ENCODE results near the gene PDE10A.
"Not testable (repeated sequence)": the region's sequence is repeated elsewhere in the genome, so short reads cannot be mapped to it uniquely, and the experiment has no call there.

Gene PDE10A

DNA sequence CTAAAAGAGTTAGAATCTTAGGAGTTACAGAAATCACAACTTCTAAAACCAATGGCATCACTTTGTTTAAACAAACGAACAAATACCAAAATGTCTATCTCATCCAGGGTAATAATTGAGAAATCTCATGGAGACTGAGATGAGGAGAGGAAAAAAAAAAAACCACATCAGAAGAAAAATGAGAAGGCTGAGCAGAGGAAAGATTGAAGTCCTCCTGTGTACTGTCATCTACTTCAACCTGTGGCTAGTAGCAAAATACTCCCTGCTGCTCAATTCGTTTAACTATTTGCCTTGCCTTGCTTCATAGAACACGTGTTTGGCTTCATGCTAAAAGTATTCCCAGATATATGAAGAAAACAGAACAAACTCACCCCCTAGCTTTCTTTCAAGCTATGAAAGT, 143.7 kb downstream of the PDE10A start:
- DNase-seq = no peak

GRCh38 chr6:165515963-165516624, 146.9 kb downstream of the PDE10A start:
- DNase-seq = no peak

DNA sequence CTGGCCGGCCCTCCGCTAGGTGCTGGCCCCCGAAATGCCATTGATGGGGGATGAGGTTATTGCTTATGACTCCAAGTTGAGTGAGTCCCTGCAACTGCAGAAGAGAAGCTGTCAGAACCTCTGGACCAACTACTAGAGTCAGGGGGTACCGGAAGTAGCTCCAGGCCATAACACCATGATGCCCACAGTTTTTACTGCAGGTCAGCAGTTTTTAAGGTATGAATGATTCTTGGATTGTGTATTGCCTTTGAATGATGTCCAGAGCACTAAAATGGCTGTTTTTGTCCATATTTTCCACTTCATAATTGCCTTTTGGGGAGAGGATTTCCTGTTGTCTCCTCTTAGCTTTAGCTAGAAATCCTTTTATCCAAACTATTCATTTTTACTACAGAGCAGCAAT, 148.4 kb downstream of the PDE10A start:
- no peak for DNase-seq

- DNase-seq = no peak
Observed at GRCh38 chr6:165511807-165512206, 151.2 kb downstream of the PDE10A start.

DNA sequence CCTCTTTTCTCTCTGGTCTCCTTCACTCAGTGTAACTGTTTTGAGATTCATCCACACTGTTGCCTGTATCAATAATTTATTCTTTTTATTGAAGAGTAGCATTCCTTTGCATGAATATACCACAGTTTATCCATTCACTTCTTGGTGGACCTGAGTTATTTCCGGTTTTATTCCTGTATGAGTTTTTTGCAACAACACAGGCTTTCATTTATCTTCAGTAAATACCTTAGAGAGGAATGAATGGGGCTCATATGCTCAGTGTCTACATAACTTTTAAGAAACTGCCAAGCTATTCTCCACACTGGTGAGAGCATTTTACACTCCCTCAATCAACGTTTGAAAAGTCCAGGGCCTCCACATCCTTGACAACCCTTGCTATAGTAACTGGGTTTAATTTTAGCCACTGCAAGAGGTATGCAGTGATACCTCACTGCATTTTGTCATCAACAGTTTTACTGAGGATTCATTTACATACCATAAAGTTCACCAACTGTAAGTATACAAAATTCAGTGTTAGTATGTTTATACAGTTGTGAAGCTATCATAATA, 154.6 kb downstream of the PDE10A start:
- DNase-seq = no peak

DNA sequence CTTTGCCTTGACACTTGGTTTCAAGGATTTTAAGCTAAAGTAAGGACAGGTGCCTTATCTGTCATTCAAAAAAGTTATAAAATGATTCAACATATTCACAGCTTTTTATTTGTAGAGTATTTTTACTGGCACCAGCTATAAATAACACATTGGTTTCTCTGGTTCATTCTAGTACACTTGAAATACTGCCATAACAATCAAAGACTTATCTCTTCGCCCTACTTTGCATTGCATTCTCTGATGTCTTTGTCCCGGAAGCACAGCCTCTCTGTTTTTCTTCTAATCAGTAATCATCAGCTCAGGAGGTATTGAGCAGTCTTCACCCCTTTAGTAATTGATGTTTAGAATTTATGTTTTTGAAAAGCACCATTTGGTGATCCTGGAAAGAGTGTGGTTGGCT, 156.4 kb downstream of the PDE10A start:
- no peak for DNase-seq

DNA sequence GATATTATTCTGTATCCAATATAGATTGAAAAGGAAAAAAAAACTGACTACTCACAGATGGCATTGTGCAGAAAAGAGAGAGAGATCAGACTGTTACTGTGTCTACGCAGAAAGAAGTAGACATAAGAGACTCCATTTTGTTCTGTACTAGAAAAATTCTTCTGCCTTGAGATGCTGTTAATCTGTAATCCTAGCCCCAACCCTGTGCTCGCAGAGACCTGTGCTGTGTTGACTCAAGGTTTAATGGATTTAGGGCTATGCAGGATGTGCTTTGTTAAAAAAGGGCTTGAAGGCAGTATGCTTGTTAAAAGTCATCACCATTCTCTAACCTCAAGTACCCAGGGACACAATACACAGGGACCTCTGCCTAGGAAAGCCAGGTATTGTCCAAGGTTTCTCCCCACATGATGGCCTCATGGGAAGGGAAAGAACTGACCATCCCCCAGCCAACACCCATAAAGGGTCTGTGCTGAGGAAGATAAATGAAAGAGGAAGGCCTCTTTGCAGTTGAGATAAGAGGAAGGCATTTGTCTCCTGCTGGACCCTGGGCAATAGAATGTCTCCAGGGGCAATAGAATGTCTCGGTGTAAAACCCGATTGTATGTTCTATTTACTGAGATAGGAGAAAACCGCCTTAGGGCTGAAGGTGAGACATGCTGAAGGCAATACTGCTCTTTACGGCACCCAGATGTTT, 162.7 kb downstream of the PDE10A start:
- DNase-seq = peak; percentile 24

GRCh38 chr6:165497472-165497871, 165.6 kb downstream of the PDE10A start:
- no peak for DNase-seq

GRCh38 chr6:165488624-165489295, 174.3 kb downstream of the PDE10A start:
- DNase-seq = no peak

- DNase-seq = no peak
Observed at GRCh38 chr6:165487950-165488349, 175.1 kb downstream of the PDE10A start.

DNA sequence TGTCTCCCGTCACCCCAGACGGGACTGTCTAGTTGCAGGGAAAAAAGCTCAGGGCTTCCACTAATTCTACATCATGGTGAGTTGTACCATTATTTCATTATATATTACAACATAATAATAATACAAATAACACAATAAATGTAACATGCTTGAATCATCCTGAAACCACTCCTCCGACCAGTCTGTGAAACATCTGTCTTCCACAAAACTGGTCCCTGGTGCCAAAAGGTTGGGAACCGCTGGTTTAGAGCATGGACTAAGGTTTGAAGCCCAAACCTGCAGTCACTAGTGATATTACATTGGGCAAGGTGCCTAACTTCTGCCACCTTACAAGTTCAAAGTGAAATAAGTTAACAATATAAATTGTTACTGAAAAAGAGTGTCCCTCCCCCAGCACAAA, 175.7 kb downstream of the PDE10A start:
- DNase-seq = no peak

- DNase-seq = no peak
Observed at GRCh38 chr6:165486183-165487137, 176.6 kb downstream of the PDE10A start.

GRCh38 chr6:165484178-165484889, 178.7 kb downstream of the PDE10A start:
- DNase-seq = no peak

DNA sequence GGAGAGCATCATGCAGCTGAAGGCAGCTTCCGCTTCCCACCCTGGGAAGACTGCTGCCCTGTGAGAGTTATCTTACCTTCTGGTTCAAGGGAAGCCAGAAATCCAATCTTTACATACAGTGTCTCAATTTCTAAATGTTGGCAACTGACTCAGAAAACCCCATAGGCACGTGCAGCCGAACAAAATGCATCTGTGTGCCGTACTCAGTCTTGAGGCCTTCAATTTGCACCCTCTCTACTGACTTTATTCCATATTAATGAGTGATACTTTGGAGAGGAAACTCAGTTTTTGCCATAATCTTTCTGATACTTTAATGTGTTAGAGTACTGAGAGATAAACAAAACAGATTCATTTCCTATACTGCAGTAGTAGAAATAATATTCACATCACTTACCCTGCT, 181.1 kb downstream of the PDE10A start:
- DNase-seq = no peak

DNA sequence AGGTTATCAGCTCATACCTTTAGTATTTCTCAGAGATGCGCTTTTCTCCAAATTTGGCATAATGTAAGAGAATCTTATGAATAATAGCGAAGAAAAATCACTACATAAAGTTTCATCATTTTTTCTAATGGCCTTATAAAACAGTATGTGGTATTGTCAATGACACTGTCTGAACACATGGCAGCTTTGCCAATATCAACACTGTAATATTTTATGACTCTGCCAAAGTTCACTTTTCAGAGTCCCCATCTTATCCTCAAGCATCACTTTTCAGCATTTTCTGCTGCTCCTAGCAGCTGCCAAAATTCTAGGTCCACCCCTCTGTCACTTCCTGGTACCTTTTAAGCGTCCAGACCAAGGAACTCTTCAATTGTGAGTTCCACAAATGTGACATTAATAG, 182.1 kb downstream of the PDE10A start:
- no peak for DNase-seq

DNA sequence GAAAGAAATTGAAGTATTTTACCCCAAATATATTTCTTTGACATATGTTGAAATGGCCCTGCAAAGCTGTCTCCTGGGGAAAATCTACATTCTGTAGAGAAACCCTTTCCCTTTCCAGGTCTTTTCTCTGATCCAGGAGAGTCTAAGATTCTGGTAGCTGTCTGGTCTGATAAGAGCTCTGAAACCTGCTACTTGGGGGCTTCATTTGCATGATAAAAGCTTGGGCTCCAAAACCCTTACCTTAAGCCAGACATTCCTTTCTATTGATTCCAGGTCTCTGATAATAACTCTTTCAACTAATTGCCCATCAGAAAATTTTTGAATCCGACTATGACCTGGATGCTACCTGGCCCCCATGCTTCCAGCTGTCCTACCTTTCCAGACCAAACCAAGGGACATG, 184.5 kb downstream of the PDE10A start:
- DNase-seq = no peak

DNA sequence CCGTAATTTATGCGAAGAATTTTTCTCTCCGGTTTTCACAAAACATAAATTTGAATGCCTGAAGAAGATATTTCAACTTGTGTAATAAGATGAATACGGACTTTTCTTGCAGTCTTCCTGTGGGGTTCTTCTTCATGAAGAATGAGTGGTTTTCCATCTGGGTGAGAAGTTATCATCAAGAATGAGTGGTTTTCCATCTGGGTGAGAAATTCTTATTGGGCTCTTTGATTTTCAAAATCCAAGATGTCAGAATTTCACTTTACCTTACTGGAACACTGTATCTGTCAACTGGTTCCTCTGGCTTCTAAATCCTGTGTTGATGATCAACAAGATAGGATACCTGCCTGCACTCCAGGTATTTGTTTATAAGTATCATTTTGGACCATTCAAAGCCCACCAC, 193.6 kb downstream of the PDE10A start:
- no peak for DNase-seq

GRCh38 chr6:165468340-165469235, 194.5 kb downstream of the PDE10A start:
- DNase-seq = no peak

DNA sequence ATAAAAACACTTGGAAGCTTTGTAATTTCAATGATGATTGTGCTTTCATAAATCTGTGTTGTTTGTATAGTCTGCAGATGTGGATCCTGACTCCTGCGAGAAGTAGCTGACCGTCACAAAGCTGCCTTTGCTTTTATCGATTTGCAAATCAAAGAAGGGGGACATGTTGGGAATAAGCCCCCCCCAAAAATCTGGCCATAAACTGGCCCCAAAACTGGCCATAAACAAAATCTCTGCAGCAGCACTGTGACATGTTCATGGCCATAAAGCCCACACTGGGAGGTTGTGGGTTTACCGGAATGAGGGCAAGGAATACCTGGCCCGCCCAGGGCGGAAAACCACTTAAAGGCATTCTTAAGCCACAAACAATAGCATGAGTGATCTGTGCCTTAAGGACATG, 199.5 kb downstream of the PDE10A start:
- not testable (repeated sequence) for DNase-seq

GRCh38 chr6:165459605-165460301, 203.3 kb downstream of the PDE10A start:
- DNase-seq = not testable (repeated sequence)

Data from SHP77 treated with DMSO at 0.1 percent for 48 hours (cell line).